Measurements from ENCODE around the gene ZSCAN31.

Gene ZSCAN31

GRCh38 chr6:28335564-28336283, at the start of gene ZSCAN31:
Gene ZSCAN31 (minus strand): TSS chr6:28336148. CDS start chr6:28329683, 6,465 bp downstream.
- TF ChIP-seq CTCF (IDR thresholded peaks at IDR 0.05) (no peak), ZFX (IDR thresholded peaks at IDR 0.05; ENCODE audit: borderline replicate concordance) (no peak)
- peak within 1 kb of the TSS; percentile 93 for H3K27ac ChIP-seq

- no peak for TF ChIP-seq ZFX (IDR thresholded peaks at IDR 0.05; ENCODE audit: borderline replicate concordance)
- no peak for TF ChIP-seq CTCF (IDR thresholded peaks at IDR 0.05)
- H3K27ac ChIP-seq = no peak overlapping the region
Observed at GRCh38 chr6:28384143-28384533, 48.2 kb upstream of the ZSCAN31 start.

GRCh38 chr6:28383235-28384142, 47.5 kb upstream of the ZSCAN31 start:
- peak overlapping the region; percentile 32 for H3K27ac ChIP-seq
- TF ChIP-seq ZFX (IDR thresholded peaks at IDR 0.05; ENCODE audit: borderline replicate concordance) = no peak
- TF ChIP-seq CTCF (IDR thresholded peaks at IDR 0.05) = peak; percentile 33

- 0 out of 2 replicates have a peak overlapping the region, but pooled peaks have one; percentile 12 for H3K27ac ChIP-seq
- TF ChIP-seq ZFX (IDR thresholded peaks at IDR 0.05; ENCODE audit: borderline replicate concordance) (no peak), CTCF (IDR thresholded peaks at IDR 0.05) (no peak)
Observed at GRCh38 chr6:28380381-28380780, 44.4 kb upstream of the ZSCAN31 start.

GRCh38 chr6:28378644-28379043, 42.7 kb upstream of the ZSCAN31 start:
- TF ChIP-seq ZFX (IDR thresholded peaks at IDR 0.05; ENCODE audit: borderline replicate concordance) = no peak
- no peak for TF ChIP-seq CTCF (IDR thresholded peaks at IDR 0.05)
- no peak overlapping the region for H3K27ac ChIP-seq

- no peak overlapping the region for H3K27ac ChIP-seq
- TF ChIP-seq ZFX (IDR thresholded peaks at IDR 0.05; ENCODE audit: borderline replicate concordance) = no peak
- TF ChIP-seq CTCF (IDR thresholded peaks at IDR 0.05) = no peak
Observed at GRCh38 chr6:28377879-28378278, 41.9 kb upstream of the ZSCAN31 start.

GRCh38 chr6:28373925-28374324, 38.0 kb upstream of the ZSCAN31 start:
- TF ChIP-seq CTCF (IDR thresholded peaks at IDR 0.05) = no peak
- TF ChIP-seq ZFX (IDR thresholded peaks at IDR 0.05; ENCODE audit: borderline replicate concordance) = no peak

More at GRCh38 chr6:28373925-28374324, 38.0 kb upstream of the ZSCAN31 start:
- H3K27ac ChIP-seq = no peak overlapping the region
